ENCODE results near the gene PTPRA. TPM values are rescaled to one million over a fixed set of nuclear protein-coding genes. Genes with fewer than 3 reads are reported as not detected.
"Not testable (repeated sequence)": the region's sequence is repeated elsewhere in the genome, so short reads cannot be mapped to it uniquely, and the experiment has no call there.

PTPRA gene
- total and polyA plus RNA-seq, 12 donors: 16.3 to 94.7 (median 46.3) TPM

DNA sequence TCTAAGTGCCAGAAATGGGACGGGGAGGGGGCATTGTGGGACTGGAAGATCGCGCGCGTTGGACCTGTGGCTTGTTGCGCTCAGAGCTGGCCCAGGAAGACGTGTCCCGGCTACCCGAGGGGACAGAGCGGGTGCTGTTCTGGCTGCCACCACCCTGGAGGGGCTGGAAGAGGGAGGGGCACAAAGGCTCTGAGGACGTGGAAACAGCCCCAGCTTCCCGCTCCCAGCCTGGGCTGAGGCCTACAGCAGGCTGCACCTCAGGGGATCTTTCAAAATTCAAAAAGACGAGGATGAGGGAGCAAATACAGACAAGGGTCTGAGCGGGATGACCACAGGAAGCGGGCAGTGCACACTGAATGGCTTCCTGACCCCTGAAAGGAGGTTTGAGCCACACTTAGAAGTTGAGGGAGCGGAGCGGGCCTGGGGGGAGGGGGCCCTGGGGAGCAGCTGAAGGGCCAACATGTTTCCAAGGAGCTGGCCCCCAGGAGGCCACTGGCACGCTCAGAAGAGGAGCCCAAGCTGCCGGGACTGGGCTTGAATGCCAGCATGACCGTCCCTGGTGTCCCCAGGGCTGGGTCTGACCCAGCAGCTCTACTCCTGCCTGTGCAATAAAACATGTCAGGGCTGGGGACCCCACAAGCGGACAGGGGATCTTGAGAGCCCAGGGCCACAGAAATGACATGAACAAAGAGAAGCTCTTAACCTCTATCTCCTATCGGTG, 199.4 kb downstream of the PTPRA start:
- no peak for TF ChIP-seq POLR2A (IDR thresholded peaks at IDR 0.05)
- no peaks in the 10 kb centered on the region for H3K27me3 ChIP-seq
- WGBS, 4 donors: 82 to 89% (median 85%) methylated on average over 22 of the region's 22 CpGs
- H3K4me3 ChIP-seq: peak overlapping the region in 1 of 4 donors; percentile 54
- H3K27ac ChIP-seq: no peak overlapping the region
- no peaks in the 10 kb centered on the region for H3K36me3 ChIP-seq (replicated peaks in 1 of 2)
- peaks cover 11% of the 10 kb centered on the region in 2 donors for H3K4me1 ChIP-seq (replicated peaks in 1 of 2)
- no peaks in the 10 kb centered on the region for H3K9me3 ChIP-seq (replicated peaks in 1 of 3)
- peak in 1 of 7 donors; percentile 11 for DNase-seq
- intact Hi-C loops (cut with DNase I): no loop called here

DNA sequence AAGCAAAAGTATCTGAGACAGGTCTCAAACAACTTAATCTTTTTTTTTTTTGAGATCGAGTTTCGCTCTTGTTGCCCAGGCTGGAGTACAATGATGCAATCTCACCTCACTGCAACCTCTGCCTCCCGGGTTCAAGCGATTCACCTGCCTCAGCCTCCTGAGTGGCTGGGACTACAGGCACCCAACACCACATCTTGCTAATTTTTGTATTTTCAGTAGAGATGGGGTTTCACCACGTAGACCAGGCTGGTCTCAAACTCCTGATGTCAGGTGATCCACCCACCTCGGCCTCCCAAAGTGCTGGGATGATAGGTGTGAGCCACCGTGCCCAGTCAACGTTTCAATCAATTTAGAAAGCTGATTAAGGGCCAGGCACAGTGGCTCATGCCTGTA, 200.0 kb downstream of the PTPRA start:
- peak in 1 of 7 donors; percentile 5 for DNase-seq
- H3K27ac ChIP-seq; intact Hi-C loops (cut with DNase I); H3K27me3 ChIP-seq; H3K36me3 ChIP-seq (replicated peaks in 1 of 2); H3K4me3 ChIP-seq; H3K9me3 ChIP-seq (replicated peaks in 1 of 3): not testable (repeated sequence)
- WGBS, 4 donors: 91 to 95% (median 94%) methylated on average over 8 of the region's 8 CpGs
- peaks cover 11% of the 10 kb centered on the region in 2 donors for H3K4me1 ChIP-seq (replicated peaks in 1 of 2)

DNA sequence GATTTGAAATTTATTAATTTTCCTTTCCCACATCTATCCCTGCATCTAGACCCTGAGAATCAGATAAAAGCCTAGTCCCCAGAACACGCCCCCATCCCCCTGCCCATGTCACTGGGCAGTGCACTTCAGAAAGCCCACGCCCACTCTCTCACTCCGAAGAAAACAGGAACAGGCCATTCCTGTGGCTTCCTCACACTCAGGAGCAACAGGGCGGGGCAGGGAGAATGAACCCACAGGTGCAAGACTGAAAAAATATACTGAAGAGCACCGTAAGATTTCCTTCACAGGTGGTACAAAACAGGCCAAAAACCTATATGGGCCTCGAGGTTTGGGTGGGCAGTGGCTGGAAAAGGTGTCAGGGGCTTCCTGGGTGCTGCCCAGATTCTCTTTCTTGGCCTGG, 201.5 kb downstream of the PTPRA start:
- 70 to 86% (median 78%) methylated on average over 6 of the region's 6 CpGs for WGBS, 4 donors
- H3K27me3 ChIP-seq: no peaks in the 10 kb centered on the region
- DNase-seq: no peak

DNA sequence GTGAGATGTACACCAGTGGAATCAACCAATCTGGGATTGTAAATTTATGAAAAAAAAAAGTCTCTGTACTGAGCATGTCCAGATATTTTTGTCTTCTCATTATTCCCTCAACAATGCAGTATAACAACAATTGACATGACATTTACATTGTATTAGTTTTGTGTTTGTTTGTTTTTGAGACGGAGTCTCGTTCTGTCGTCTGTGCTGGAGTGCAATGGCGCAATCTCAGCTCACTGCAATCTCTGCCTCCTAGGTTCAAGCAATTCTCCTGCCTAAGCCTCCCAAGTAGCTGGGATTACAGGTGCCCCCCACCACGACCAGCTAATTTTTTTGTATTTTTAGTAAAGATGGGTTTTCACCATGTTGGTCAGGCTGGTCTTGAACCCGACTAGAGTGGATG, 202.0 kb downstream of the PTPRA start:
- intact Hi-C loops (cut with DNase I); H3K27ac ChIP-seq; H3K36me3 ChIP-seq (replicated peaks in 1 of 2); H3K4me3 ChIP-seq; H3K9me3 ChIP-seq (replicated peaks in 1 of 3); H3K27me3 ChIP-seq; DNase-seq: not testable (repeated sequence)
- WGBS, 4 donors: 80 to 91% (median 84%) methylated on average over 5 to 6 of the region's 6 CpGs
- H3K4me1 ChIP-seq (replicated peaks in 1 of 2): peaks cover 6 to 11% of the 10 kb centered on the region in 2 donors

More for the DNA sequence above, 201.5 kb downstream of the PTPRA start:
- Histone ChIP-seq H3K36me3 (replicated peaks in 1 of 2) (no peaks in the 10 kb centered on the region), H3K27ac (no peak overlapping the region), H3K9me3 (replicated peaks in 1 of 3) (no peaks in the 10 kb centered on the region), H3K4me1 (replicated peaks in 1 of 2) (peaks cover 5 to 11% of the 10 kb centered on the region in 2 donors), H3K4me3 (no peak overlapping the region)
- TF ChIP-seq POLR2A (IDR thresholded peaks at IDR 0.05): no peak
- TF ChIP-seq, protein P1, sequence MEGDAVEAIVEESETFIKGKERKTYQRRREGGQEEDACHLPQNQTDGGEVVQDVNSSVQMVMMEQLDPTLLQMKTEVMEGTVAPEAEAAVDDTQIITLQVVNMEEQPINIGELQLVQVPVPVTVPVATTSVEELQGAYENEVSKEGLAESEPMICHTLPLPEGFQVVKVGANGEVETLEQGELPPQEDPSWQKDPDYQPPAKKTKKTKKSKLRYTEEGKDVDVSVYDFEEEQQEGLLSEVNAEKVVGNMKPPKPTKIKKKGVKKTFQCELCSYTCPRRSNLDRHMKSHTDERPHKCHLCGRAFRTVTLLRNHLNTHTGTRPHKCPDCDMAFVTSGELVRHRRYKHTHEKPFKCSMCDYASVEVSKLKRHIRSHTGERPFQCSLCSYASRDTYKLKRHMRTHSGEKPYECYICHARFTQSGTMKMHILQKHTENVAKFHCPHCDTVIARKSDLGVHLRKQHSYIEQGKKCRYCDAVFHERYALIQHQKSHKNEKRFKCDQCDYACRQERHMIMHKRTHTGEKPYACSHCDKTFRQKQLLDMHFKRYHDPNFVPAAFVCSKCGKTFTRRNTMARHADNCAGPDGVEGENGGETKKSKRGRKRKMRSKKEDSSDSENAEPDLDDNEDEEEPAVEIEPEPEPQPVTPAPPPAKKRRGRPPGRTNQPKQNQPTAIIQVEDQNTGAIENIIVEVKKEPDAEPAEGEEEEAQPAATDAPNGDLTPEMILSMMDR (IDR thresholded peaks at IDR 0.05): no peak
- intact Hi-C loops (cut with DNase I): no loop called here

DNA sequence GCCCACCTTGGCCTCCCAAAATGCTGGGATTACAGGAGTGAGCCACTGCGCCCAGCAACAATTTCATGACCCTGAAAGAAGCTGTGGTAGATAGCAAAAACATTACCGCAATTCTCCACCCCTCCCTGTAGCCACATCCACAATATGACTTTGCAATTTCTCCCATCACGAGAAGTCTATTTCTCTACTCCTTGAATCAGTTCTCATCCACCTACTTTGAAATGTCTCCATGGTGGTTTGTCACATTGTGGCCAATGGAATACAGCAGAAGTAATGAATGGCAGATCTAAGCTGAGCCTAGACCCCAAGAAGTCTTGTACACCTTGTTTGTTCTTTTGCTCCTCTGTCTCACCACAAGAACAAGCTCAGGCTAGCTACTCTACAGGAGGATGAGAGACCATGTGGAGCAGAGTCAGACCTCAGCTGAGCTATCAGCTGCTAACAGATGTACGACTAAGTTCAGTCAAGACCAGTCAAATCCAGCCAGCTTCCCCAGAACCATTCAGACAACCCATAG, 204.4 kb downstream of the PTPRA start:
- Histone ChIP-seq H3K4me1 (replicated peaks in 1 of 2) (peaks cover 8 to 20% of the 10 kb centered on the region in 2 donors), H3K4me3 (no peak overlapping the region), H3K27me3 (no peaks in the 10 kb centered on the region), H3K9me3 (replicated peaks in 1 of 3) (no peaks in the 10 kb centered on the region), H3K36me3 (replicated peaks in 1 of 2) (no peaks in the 10 kb centered on the region), H3K27ac (no peak overlapping the region)
- intact Hi-C loops (cut with DNase I): no loop called here
- no peak for DNase-seq
- WGBS, 4 donors: 59 to 71% (median 69%) methylated on average over 4 of the region's 4 CpGs
- TF ChIP-seq, protein P1 (IDR thresholded peaks at IDR 0.05): no peak
- no peak for TF ChIP-seq POLR2A (IDR thresholded peaks at IDR 0.05)

Data from adrenal gland (tissue), 12 donors.